Mucosa of rectum (tissue), 2 donors: ENCODE data around the gene EPB41L1.

Source experiments
- H3K27ac ChIP-seq, 2 donors: one replicate each; pipeline ENCODE4 v1.7.0; 2013; ENCODE audit warnings: inconsistent platforms in 2 of 2, low read depth in 2 of 2, low read length in 2 of 2
- H3K27me3 ChIP-seq, 2 donors: one replicate each; pipeline ENCODE4 v1.7.0; 2013; ENCODE audit warnings: low read length in 2 of 2; ENCODE audit not compliant: control insufficient read depth in 2 of 2, insufficient read depth in 2 of 2
- H3K36me3 ChIP-seq, 2 donors: one replicate each; pipeline ENCODE4 v1.7.0; 2013; ENCODE audit warnings: low read length in 2 of 2; ENCODE audit not compliant: control insufficient read depth in 2 of 2, insufficient read depth in 2 of 2
- H3K4me1 ChIP-seq, 2 donors: one replicate each; pipeline ENCODE4 v1.7.0; 2013; ENCODE audit warnings: low read length in 2 of 2, mild to moderate bottlenecking in 1 of 2; ENCODE audit not compliant: control insufficient read depth in 2 of 2, insufficient read depth in 2 of 2
- H3K4me3 ChIP-seq, 2 donors: one replicate each; pipeline ENCODE4 v1.7.0; 2013; ENCODE audit warnings: low read length in 2 of 2
- H3K9ac ChIP-seq, 2 donors: one replicate each; pipeline ENCODE4 v1.7.0; 2013; ENCODE audit warnings: low read length in 2 of 2, low read depth in 1 of 2, mild to moderate bottlenecking in 1 of 2
- H3K9me3 ChIP-seq, 2 donors: one replicate each; pipeline ENCODE4 v1.7.0; 2013; ENCODE audit warnings: low read length in 2 of 2; ENCODE audit not compliant: control insufficient read depth in 2 of 2
- donor health status: healthy.
- donor health status: Normal muscosa, but diverticular disease.

Gene EPB41L1

DNA sequence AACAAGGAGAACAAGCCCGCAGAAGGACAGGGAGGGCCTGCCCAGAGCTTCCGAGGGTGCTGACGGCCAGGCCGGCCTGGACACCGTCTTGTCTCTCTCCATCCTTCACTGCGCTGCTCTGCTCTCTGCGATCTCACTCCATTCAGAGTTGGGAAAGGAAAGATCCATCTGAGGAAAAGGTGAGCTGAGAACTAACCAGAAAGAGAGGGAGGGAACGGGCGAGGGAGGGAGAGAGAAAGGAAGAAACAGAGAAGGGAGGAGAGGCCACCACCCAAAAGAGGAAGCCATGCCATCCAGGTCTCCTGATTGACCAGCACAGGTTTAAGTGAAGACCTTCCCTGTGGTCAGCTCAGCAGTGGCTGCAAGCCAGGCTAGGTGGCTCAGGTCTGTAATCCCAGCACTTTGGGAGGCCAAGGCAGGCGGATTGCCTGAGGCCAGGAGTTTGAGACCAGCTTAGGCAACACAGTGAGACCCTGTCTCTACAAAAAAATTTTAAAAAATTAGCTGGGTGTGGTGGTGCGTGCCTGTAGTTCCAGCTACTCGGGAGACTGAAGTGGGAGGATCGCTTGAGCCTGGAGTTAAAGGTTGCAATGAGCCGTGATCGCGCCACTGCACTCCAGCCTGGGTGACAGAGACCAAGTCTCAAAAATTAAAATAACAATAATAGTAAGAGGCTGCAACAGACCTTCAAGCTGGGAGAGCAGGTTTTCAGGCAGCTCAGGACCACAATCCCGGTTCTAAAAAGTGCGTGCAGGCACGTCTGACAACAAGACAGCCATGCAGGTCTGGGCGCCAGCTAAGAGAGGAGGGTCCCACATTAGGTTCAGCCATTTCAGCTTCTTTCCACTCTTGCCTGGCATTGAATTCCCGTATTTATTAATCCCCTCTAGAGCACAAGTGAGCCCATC lies 117.4 kb downstream of the EPB41L1 start:
- no peak overlapping the region for H3K9ac ChIP-seq
- H3K4me3 ChIP-seq, result no peak overlapping the region
- peaks cover 0 to 4% of the 10 kb centered on the region in 2 donors for H3K27me3 ChIP-seq
- H3K36me3 ChIP-seq, result no peaks in the 10 kb centered on the region
- H3K9me3 ChIP-seq, result no peaks in the 10 kb centered on the region
- no peaks in the 10 kb centered on the region for H3K4me1 ChIP-seq
- no peak overlapping the region for H3K27ac ChIP-seq

DNA sequence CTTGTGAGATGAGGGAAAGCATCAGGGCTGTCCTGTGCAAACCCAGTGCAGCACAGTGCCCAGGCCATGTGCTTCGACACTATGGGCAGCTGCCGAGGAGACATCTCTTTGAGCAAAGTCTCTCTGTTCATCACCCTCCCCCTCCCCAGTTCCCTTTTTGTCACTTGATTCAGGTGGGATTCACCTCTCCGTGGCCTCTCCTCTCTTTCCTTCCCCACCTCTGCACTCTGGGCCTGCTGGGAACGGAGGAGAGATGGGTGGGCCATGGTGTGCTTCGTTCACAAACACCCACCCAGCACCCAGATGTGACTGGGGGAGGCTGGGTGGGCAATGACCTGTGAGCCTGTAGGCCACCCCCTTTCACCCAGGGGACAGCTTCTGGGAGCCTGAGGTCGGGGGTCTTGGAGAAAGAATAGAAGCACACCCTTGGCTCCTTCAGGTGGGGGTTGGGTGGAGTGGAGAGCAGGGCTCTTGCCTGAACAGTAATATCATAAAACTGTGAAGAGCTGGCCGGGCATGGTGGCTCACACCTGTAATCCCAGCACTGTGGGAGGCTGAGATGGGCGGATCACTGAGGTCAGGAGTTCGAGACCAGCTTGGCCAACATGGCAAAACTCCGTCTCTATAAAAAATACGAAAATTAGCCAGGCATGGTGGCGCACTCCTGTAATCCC lies 118.1 kb downstream of the EPB41L1 start:
- Histone ChIP-seq H3K4me1 (no peaks in the 10 kb centered on the region), H3K27me3 (peaks cover 0 to 4% of the 10 kb centered on the region in 2 donors), H3K9ac (no peak overlapping the region), H3K27ac (no peak overlapping the region), H3K4me3 (no peak overlapping the region), H3K9me3 (no peaks in the 10 kb centered on the region), H3K36me3 (no peaks in the 10 kb centered on the region)

DNA sequence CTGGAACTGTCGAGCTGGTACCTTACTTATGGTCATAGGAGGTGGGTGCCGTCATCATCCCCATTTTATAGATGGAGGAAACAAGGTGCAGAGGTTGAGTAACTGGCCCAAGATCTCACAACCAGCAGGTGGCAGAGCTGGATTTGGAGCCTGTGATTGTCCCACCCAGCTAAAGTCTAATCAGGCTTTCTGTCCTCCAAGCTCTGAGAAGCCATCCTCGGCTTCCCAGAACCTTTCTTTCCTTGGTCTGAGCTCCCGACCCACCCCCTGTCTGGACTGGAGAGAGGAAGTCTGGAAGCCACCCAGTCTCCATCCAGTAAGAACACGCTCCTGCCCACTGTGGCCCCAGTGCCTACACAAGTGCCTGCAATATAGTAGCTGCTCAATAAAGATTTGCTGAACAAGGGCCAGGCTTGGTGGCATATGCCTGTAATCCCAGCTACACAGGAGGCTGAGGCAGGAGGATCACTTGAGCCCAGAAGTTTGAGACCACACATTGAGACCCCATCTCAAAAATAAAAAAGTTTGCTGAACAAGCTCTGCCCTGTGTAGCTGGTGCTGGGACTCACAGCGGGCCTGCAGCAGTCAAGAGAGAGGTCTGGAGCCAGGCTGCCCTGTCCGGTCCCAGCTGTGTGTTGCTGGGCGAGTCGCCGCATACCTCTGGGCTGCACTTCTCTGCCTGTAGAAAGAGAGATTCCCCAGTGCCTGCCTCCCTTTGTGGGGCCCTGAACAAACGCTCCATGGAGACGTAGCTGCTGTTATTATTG lies 119.1 kb downstream of the EPB41L1 start:
- Histone ChIP-seq H3K9me3 (no peaks in the 10 kb centered on the region), H3K27me3 (peaks cover 0 to 7% of the 10 kb centered on the region in 2 donors), H3K4me1 (no peaks in the 10 kb centered on the region), H3K36me3 (no peaks in the 10 kb centered on the region), H3K9ac (no peak overlapping the region), H3K27ac (no peak overlapping the region), H3K4me3 (no peak overlapping the region)

DNA sequence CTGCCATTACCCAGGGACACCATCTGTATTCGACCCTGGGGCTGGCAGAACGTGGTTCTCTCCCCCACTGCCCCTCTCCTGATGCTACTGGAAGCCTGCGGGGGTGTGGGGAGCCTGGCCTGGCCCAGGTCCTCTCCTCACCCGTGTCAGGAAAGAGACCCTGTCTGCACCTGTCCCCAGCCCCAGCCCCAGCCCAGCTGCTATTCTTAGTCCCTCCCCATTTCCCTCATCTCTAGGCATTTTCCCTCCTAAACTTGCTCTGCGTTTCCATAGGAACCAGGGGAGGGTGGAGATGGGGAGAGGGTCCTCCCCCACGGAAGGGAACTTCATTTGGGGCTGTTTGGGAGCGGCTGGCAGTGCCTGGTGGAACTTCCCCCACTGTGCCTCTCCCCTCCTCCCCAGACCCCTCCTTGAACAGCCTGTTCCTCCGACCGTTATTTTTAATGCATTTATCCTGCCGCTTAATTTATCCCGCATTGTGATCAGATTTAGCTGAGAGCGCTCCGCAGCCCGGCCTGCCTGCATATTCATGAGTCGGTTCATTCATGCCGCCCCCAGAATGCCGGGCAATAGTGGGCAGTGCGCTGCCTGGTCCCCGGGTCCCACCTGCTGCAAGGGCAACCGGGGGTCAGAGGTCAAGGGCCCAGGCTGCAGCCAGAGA lies 119.8 kb downstream of the EPB41L1 start:
- peaks cover 0 to 7% of the 10 kb centered on the region in 2 donors for H3K27me3 ChIP-seq
- no peaks in the 10 kb centered on the region for H3K4me1 ChIP-seq
- no peak overlapping the region for H3K27ac ChIP-seq
- no peaks in the 10 kb centered on the region for H3K36me3 ChIP-seq
- H3K9me3 ChIP-seq, result no peaks in the 10 kb centered on the region
- H3K4me3 ChIP-seq, result no peak overlapping the region
- no peak overlapping the region for H3K9ac ChIP-seq

DNA sequence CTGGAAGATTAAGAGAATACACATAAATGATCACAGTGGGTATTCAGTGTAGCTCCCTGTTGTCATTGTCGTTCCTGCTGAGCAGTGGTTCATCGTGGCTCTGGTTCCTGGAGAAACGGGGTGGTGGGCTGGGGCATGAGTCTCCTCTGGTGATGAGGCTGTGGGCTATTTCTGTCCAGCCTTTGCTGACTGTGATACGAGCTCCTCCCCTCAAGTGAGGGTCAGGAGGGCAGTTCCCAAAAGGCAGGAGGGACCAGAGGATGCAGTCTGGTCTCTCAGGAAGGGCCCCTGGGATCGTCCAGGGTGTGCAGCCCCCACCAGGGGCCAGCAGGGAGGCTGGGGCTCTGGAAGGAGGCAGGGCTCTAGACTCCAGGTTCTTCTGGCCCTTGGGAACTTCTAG lies 120.5 kb downstream of the EPB41L1 start:
- no peak overlapping the region for H3K9ac ChIP-seq
- H3K27ac ChIP-seq, result no peak overlapping the region
- H3K9me3 ChIP-seq, result no peaks in the 10 kb centered on the region
- no peak overlapping the region for H3K4me3 ChIP-seq
- no peaks in the 10 kb centered on the region for H3K4me1 ChIP-seq
- H3K27me3 ChIP-seq, result peaks cover 0 to 7% of the 10 kb centered on the region in 2 donors
- no peaks in the 10 kb centered on the region for H3K36me3 ChIP-seq

DNA sequence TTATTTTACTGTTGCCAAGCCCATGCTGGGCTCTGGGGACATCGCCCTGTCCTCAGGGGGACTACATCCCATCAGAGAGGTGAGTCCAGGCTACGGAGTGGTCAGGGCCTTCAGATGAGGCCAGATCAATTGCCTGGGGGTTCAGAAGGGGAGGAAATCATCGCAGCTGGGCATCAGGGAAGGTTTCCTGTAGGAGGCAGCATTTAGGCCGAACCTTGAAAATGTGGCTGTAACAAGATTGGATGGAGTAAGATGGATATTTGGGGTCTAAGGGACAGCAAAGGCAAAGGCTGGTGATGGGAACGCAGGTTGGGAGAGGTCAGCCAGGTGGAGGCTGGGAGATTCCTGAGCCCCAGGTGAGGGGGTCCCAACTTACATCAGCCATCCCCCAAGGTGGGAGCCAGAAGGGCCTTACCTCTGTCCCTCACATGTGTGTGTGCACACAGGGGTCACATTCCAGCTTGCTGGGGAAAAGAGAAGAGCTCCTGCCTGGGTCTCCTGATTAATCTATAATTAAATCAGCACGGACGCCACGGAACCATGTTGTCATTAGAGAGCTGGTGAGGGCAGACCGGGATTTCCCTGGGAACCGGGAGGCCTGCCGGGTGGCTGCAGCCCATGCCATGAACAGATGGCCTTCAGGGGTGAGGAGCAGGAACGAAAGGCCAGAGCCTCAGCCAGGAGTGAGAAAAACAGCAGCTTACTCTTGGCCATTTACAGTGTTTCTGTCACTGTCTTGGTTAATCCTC lies 121.1 kb downstream of the EPB41L1 start:
- Histone ChIP-seq H3K27ac (no peak overlapping the region), H3K36me3 (no peaks in the 10 kb centered on the region), H3K4me3 (no peak overlapping the region), H3K9me3 (no peaks in the 10 kb centered on the region), H3K9ac (no peak overlapping the region), H3K27me3 (peaks cover 0 to 7% of the 10 kb centered on the region in 2 donors), H3K4me1 (no peaks in the 10 kb centered on the region)

DNA sequence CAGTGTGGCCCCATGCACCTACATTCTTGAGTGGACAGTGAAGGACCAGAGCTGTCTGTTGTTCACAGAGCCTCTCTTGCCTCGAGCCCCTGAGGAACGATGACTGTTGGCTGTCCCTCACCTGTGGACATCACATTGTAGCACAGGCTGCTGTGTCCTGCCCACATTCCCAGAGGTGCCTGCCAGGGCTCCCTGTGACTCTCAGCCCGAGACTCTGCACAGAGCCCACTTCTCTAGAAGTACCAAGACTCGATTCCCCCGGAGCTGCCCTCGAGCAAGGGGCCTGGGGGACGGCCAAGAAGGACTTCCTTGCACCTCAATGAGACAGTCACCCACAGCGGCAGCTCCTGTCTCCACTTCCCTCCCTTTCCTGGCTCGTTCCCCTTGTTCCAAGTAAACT lies 123.0 kb downstream of the EPB41L1 start:
- Histone ChIP-seq H3K27me3 (peaks cover 0 to 7% of the 10 kb centered on the region in 2 donors), H3K4me3 (no peak overlapping the region), H3K9me3 (no peaks in the 10 kb centered on the region)

DNA sequence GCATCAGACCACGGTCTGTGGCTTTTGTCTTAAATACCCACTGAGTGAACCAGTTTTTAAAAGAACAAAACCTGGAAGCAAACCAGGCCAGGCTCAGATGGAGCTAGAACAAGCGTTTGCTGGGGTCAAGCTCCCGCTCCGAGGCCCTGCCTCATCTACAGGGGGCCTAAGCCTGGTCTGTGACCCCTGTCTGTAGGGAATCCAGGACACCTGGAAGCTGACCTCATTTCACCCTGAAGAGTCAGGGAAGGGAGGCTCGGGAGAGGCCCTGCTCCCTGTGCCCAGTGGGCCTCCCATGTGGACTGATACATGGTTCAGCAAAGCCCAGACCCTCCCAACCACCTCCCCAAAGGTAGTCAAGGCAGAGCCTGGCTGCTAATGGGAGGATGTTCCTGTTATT lies 124.8 kb downstream of the EPB41L1 start:
- no peaks in the 10 kb centered on the region for H3K4me1 ChIP-seq
- no peaks in the 10 kb centered on the region for H3K36me3 ChIP-seq
- H3K9ac ChIP-seq, result no peak overlapping the region
- no peak overlapping the region for H3K27ac ChIP-seq
- H3K9me3 ChIP-seq, result no peaks in the 10 kb centered on the region
- peaks cover 0 to 7% of the 10 kb centered on the region in 2 donors for H3K27me3 ChIP-seq
- H3K4me3 ChIP-seq, result no peak overlapping the region

More for the DNA sequence above, 123.0 kb downstream of the EPB41L1 start:
- Histone ChIP-seq H3K27ac (no peak overlapping the region), H3K9ac (no peak overlapping the region), H3K4me1 (no peaks in the 10 kb centered on the region), H3K36me3 (no peaks in the 10 kb centered on the region)

DNA sequence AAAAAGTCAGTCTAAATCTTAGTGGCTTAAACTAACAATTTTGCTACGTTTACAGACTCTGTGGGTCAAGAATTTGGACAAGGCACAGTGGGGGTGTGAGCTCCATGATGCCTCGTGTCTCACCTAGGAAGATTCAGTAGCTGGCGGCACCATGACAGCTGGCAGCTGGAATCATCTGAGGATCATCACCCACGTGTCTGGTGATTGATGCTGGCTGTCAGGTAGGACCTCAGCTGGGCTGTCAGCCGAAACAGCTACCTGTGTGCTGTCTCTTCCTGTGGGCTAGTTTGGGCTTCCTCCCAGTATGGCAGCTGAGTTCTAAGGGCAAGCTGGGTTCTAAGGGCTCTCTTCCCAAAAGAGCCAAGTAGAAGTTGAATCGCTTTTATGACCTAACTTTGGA lies 125.2 kb downstream of the EPB41L1 start:
- Histone ChIP-seq H3K27me3 (peaks cover 0 to 7% of the 10 kb centered on the region in 2 donors), H3K4me3 (no peak overlapping the region), H3K27ac (no peak overlapping the region), H3K9ac (no peak overlapping the region), H3K9me3 (no peaks in the 10 kb centered on the region), H3K36me3 (no peaks in the 10 kb centered on the region), H3K4me1 (no peaks in the 10 kb centered on the region)
